Measurements from ENCODE around the gene PIK3IP1. TPM values are rescaled to one million over a fixed set of nuclear protein-coding genes. Genes with fewer than 3 reads are reported as not detected.
"Not testable (repeated sequence)": the region's sequence is repeated elsewhere in the genome, so short reads cannot be mapped to it uniquely, and the experiment has no call there.

PIK3IP1 gene
- total and polyA plus RNA-seq, 2 experiments from 2014 or later: 10.0 to 16.1 TPM

- Histone ChIP-seq H3K27ac (peak overlapping the region; percentile 32), H3K79me2 (ENCODE audit: insufficient read depth) (peaks cover 47% of the 10 kb centered on the region), H3K9me3 (ENCODE audit: low read depth) (no peaks in the 10 kb centered on the region), H2AFZ (peak overlapping the region; percentile 72), H3K4me3 (peak overlapping the region; percentile 82), H3F3A (ENCODE audit: insufficient read depth) (peaks cover 21% of the 10 kb centered on the region), H3K36me3 (ENCODE audit: low read depth) (no peaks in the 10 kb centered on the region), H3K27me3 (replicated peaks; ENCODE audit: insufficient read depth) (no peaks in the 10 kb centered on the region), H3K4me2 (ENCODE audit: unreplicated experiment) (peak overlapping the region; percentile 70), H3K9ac (peak overlapping the region; percentile 82), H4K20me1 (ENCODE audit: insufficient read depth) (no peaks in the 10 kb centered on the region), H3K9me2 (ENCODE audit: insufficient read depth) (no peaks in the 10 kb centered on the region), H3K4me1 (ENCODE audit: insufficient read depth) (peaks cover 30% of the 10 kb centered on the region)
- WGBS, 2 experiments (ENCODE audit: low coverage in 1 of 2, low lambda C conversion rate in 2 of 2, missing lambda C conversion rate in 2 of 2): 30 to 41% methylated on average over 16 to 17 of the region's 17 CpGs
- peak; percentile 86 for DNase-seq
- no peak for TF ChIP-seq EZH2phosphoT487 (IDR thresholded peaks at IDR 0.05; ENCODE audit: insufficient read depth, low read depth)
- TF ChIP-seq EZH2 (IDR thresholded peaks at IDR 0.05; ENCODE audit: insufficient read depth, poor library complexity, severe bottlenecking): no peak
- in situ Hi-C loops (cut with MboI): no loop called here
These were observed 44.0 kb downstream of the PIK3IP1 start for GRCh38 chr22:31248138-31248745.

GRCh38 chr22:31247726-31248125 is 44.6 kb downstream of the PIK3IP1 start:
- Histone ChIP-seq H3K79me2 (ENCODE audit: insufficient read depth) (peaks cover 43% of the 10 kb centered on the region), H3K27me3 (replicated peaks; ENCODE audit: insufficient read depth) (no peaks in the 10 kb centered on the region), H3F3A (ENCODE audit: insufficient read depth) (peaks cover 26% of the 10 kb centered on the region), H3K4me2 (ENCODE audit: unreplicated experiment) (peak overlapping the region; percentile 2), H3K9me2 (ENCODE audit: insufficient read depth) (no peaks in the 10 kb centered on the region), H3K9ac (peak overlapping the region; percentile 82; the same call in 1 of the 2 replicates), H3K36me3 (ENCODE audit: low read depth) (no peaks in the 10 kb centered on the region), H3K9me3 (ENCODE audit: low read depth) (no peaks in the 10 kb centered on the region), H3K4me1 (ENCODE audit: insufficient read depth) (peaks cover 36% of the 10 kb centered on the region), H3K4me3 (0 out of 2 replicates have a peak overlapping the region, but pooled peaks have one; percentile 82), H4K20me1 (ENCODE audit: insufficient read depth) (no peaks in the 10 kb centered on the region), H3K27ac (no peak overlapping the region), H2AFZ (no peak overlapping the region; the same call in 1 of the 2 replicates)
- no peak for TF ChIP-seq EZH2phosphoT487 (IDR thresholded peaks at IDR 0.05; ENCODE audit: insufficient read depth, low read depth)
- TF ChIP-seq EZH2 (IDR thresholded peaks at IDR 0.05; ENCODE audit: insufficient read depth, poor library complexity, severe bottlenecking): no peak
- in situ Hi-C loops (cut with MboI): no loop called here
- DNase-seq: no peak
- 91% methylated on average over 1 of the region's 1 CpG; no CpG with 5 or more reads in 1 of the 2 experiments for WGBS, 2 experiments (ENCODE audit: low coverage in 1 of 2, low lambda C conversion rate in 2 of 2, missing lambda C conversion rate in 2 of 2)

DNA sequence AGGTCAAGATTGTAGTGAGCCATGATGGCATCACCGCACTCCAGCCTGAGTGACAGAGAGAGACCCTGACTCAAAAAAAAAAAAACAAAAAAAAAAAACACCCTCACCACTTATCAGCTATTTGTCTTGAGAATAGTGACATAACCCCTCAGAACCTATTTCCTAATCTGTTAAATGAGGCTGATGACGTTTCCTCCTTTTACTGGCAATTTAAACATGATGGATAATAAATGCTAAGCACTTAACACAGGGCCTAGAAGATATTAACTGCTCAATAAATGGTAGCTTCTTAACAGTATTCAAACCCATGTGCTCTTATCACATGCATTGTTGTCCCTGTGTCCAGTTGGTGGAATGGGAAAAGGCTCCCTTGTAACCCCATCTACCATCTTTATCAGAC is 45.6 kb downstream of the PIK3IP1 start:
- no peak overlapping the region for H3K4me2 ChIP-seq (ENCODE audit: unreplicated experiment)
- no peak for TF ChIP-seq EZH2phosphoT487 (IDR thresholded peaks at IDR 0.05; ENCODE audit: insufficient read depth, low read depth)
- H3K4me3 ChIP-seq: no peak overlapping the region
- H2AFZ ChIP-seq: no peak overlapping the region
- no peak overlapping the region for H3K27ac ChIP-seq
- peaks cover 44% of the 10 kb centered on the region for H3K4me1 ChIP-seq (ENCODE audit: insufficient read depth)
- in situ Hi-C loops (cut with MboI): no loop called here
- peaks cover 36% of the 10 kb centered on the region for H3F3A ChIP-seq (ENCODE audit: insufficient read depth)
- H4K20me1 ChIP-seq (ENCODE audit: insufficient read depth): no peaks in the 10 kb centered on the region
- H3K9ac ChIP-seq: no peak overlapping the region
- H3K9me3 ChIP-seq (ENCODE audit: low read depth): no peaks in the 10 kb centered on the region
- no peak for DNase-seq
- no peaks in the 10 kb centered on the region for H3K36me3 ChIP-seq (ENCODE audit: low read depth)
- no peaks in the 10 kb centered on the region for H3K27me3 ChIP-seq (replicated peaks; ENCODE audit: insufficient read depth)
- H3K79me2 ChIP-seq (ENCODE audit: insufficient read depth): peaks cover 33% of the 10 kb centered on the region
- WGBS, 2 experiments (ENCODE audit: low coverage in 1 of 2, low lambda C conversion rate in 2 of 2, missing lambda C conversion rate in 2 of 2): 83 to 85% methylated on average over 2 of the region's 2 CpGs
- no peaks in the 10 kb centered on the region for H3K9me2 ChIP-seq (ENCODE audit: insufficient read depth)

- H3K9me3 ChIP-seq (ENCODE audit: low read depth); H2AFZ ChIP-seq; H3K27ac ChIP-seq; H3K27me3 ChIP-seq (replicated peaks; ENCODE audit: insufficient read depth); H3K4me3 ChIP-seq; DNase-seq; H4K20me1 ChIP-seq (ENCODE audit: insufficient read depth); H3K36me3 ChIP-seq (ENCODE audit: low read depth); in situ Hi-C loops (cut with MboI); H3K9me2 ChIP-seq (ENCODE audit: insufficient read depth); H3K9ac ChIP-seq; H3K4me2 ChIP-seq (ENCODE audit: unreplicated experiment): not testable (repeated sequence)
- peaks cover 48% of the 10 kb centered on the region for H3K4me1 ChIP-seq (ENCODE audit: insufficient read depth)
- WGBS, 2 experiments (ENCODE audit: low coverage in 1 of 2, low lambda C conversion rate in 2 of 2, missing lambda C conversion rate in 2 of 2): 76 to 94% methylated on average over 9 to 12 of the region's 12 CpGs
- H3K79me2 ChIP-seq (ENCODE audit: insufficient read depth): peaks cover 27% of the 10 kb centered on the region
- H3F3A ChIP-seq (ENCODE audit: insufficient read depth): peaks cover 39% of the 10 kb centered on the region
These were observed 46.3 kb downstream of the PIK3IP1 start for GRCh38 chr22:31245998-31246397.

Data from GM23248 (cell line).